Activated CD4-positive, alpha-beta T cell treated with anti-CD3 and anti-CD28 coated beads for 4 hours (primary cell): ENCODE data around the gene TNFRSF14.
A peak's percentile ranks its signal among the peaks of the same experiment; 100 is the strongest.
"Not testable (repeated sequence)": the region's sequence is repeated elsewhere in the genome, so short reads cannot be mapped to it uniquely, and the experiment has no call there.

Experiments used
- DNase-seq, 2 donors: peaks; one replicate each; pipeline ENCODE4 v3.0.0-alpha.2; 2020

Gene TNFRSF14

GRCh38 chr1:2569060-2569459, 12.9 kb downstream of the TNFRSF14 start:
- no peak for DNase-seq

GRCh38 chr1:2569703-2570102, 13.5 kb downstream of the TNFRSF14 start:
- DNase-seq, result not testable (repeated sequence)

GRCh38 chr1:2570332-2570731, 14.2 kb downstream of the TNFRSF14 start:
- no peak for DNase-seq

GRCh38 chr1:2571348-2571747, 15.2 kb downstream of the TNFRSF14 start:
- DNase-seq, result no peak

- no peak for DNase-seq
Observed at GRCh38 chr1:2573250-2573920, 17.2 kb downstream of the TNFRSF14 start.

- DNase-seq, result no peak
Observed at GRCh38 chr1:2574350-2574749, 18.2 kb downstream of the TNFRSF14 start.

- no peak for DNase-seq
Observed at GRCh38 chr1:2575801-2576663, 19.9 kb downstream of the TNFRSF14 start.

GRCh38 chr1:2577565-2578075, 21.4 kb downstream of the TNFRSF14 start:
- DNase-seq, result peak; percentile 48 to 62

GRCh38 chr1:2578758-2579118, 22.6 kb downstream of the TNFRSF14 start:
- DNase-seq, result no peak

GRCh38 chr1:2580691-2581090, 24.5 kb downstream of the TNFRSF14 start:
- no peak for DNase-seq

GRCh38 chr1:2582391-2582790, 26.2 kb downstream of the TNFRSF14 start:
- DNase-seq, result no peak

- DNase-seq, result no peak
Observed at GRCh38 chr1:2583331-2583791, 27.2 kb downstream of the TNFRSF14 start.

GRCh38 chr1:2583871-2584351, 27.7 kb downstream of the TNFRSF14 start:
- DNase-seq, result peak; percentile 32 to 41

- no peak for DNase-seq
Observed at GRCh38 chr1:2584686-2585317, 28.6 kb downstream of the TNFRSF14 start.

- DNase-seq, result peak; percentile 62 to 66
Observed at GRCh38 chr1:2585318-2586092, 29.3 kb downstream of the TNFRSF14 start.

GRCh38 chr1:2586154-2587070, 30.2 kb downstream of the TNFRSF14 start, which contains the start of gene PRXL2B:
Gene PRXL2B (plus strand): TSS chr1:2586777. CDS start chr1:2586886, 109 bp downstream.
- peak; percentile 95 to 97 for DNase-seq

GRCh38 chr1:2587071-2587859, 31.1 kb downstream of the TNFRSF14 start:
- DNase-seq, result no peak

GRCh38 chr1:2587860-2588571, 31.8 kb downstream of the TNFRSF14 start:
- DNase-seq, result no peak

- no peak for DNase-seq
Observed at GRCh38 chr1:2588661-2589430, 32.7 kb downstream of the TNFRSF14 start.
